HCT116 (cell line): ENCODE measurements around the gene FGF14. TPM values are rescaled to one million over a fixed set of nuclear protein-coding genes. Genes with fewer than 3 reads are reported as not detected.

Experiments
- ATAC-seq: fragments of 200-7000 bp; cut with Tn5 transposase; 2 replicates; pipeline ENCODE4 v1.9.1; 2020; ENCODE audit warnings: mild to moderate bottlenecking, moderate library complexity
- BruUV-seq: library from RNA; stranded (reverse); fragments of 400-500 nt; replicated peaks from 2 replicates; lab custom pipeline; 2021; lab: Mats Ljungman, UMichigan
- CTCF ChIA-PET: fragments of 300-600 bp; sonication (Branson Sonifier 250); formaldehyde crosslinking; loops from one replicate; lab custom pipeline; 2021; ENCODE audit warnings: antibody characterized with exemption; lab: Charles Lee
- POLR2A ChIA-PET: fragments of 300-600, 350-600 bp; sonication (Branson Sonifier 250); formaldehyde crosslinking; loops from one replicate; lab custom pipeline; 2021; ENCODE audit warnings: antibody characterized with exemption; lab: Charles Lee
- RAD21 ChIA-PET, 2 experiments: fragments of 300-600 bp; sonication (Branson Sonifier 250); formaldehyde crosslinking; loops; one replicate each; lab custom pipeline; 2023; ENCODE audit warnings: low total read pairs in 2 of 2; ENCODE audit not compliant: uncharacterized antibody in 2 of 2, unreplicated experiment in 2 of 2, low non-redundant PET in 1 of 2; lab: Charles Lee
- DNase-seq: peaks from one replicate; pipeline ENCODE4 v3.0.0-alpha.2; 2010; ENCODE audit warnings: low read depth, low spot score
- H2AFZ ChIP-seq: fragments of 200-600 bp; shearing (Covaris generic), sonication (generic); 2 replicates; pipeline ENCODE4 v1.6.1; 2017; ENCODE audit warnings: low read depth, mixed run types, mixed read lengths, antibody characterized with exemption, low read length; ENCODE audit not compliant: poor library complexity, severe bottlenecking
- H3K27ac ChIP-seq: 2 replicates; pipeline ENCODE4 v1.5.1; 2012; ENCODE audit warnings: low read depth, low read length
- H3K27me3 ChIP-seq: fragments of 200-600 bp; sonication (generic); 2 replicates; pipeline ENCODE4 v1.6.1; 2016; ENCODE audit warnings: mixed run types, low read length, mixed read lengths; ENCODE audit not compliant: insufficient read depth
- H3K36me3 ChIP-seq, 2 experiments: fragments of 200-500 bp in 1 of 2; fragments of 200-600 bp in 1 of 2; sonication (Bioruptor generic) in 1 of 2; sonication (generic) in 1 of 2; 2 replicates each; pipeline versions ENCODE4 v1.5.1 to v1.6.1; 2014 to 2016; ENCODE audit warnings: low read length in 2 of 2, inconsistent platforms in 1 of 2, mixed read lengths in 1 of 2, mixed run types in 1 of 2; ENCODE audit not compliant: insufficient read depth in 2 of 2, control insufficient read depth in 1 of 2
- H3K4me1 ChIP-seq, 2 experiments: fragments of 200-600 bp in 1 of 2; sonication (generic) in 1 of 2; 2 replicates each; pipeline versions ENCODE4 v1.5.1 to v1.6.1; 2012 to 2017; ENCODE audit warnings: low read length in 2 of 2, inconsistent platforms in 1 of 2, mild to moderate bottlenecking in 1 of 2, mixed read lengths in 1 of 2, mixed run types in 1 of 2, moderate library complexity in 1 of 2; ENCODE audit not compliant: insufficient read depth in 2 of 2, control insufficient read depth in 1 of 2
- H3K4me2 ChIP-seq: fragments of 200-600 bp; sonication (generic); 2 replicates; pipeline ENCODE4 v1.6.1; 2017; ENCODE audit warnings: mixed run types, low read length, mixed read lengths
- H3K4me3 ChIP-seq, 2 experiments: fragments of 200-600 bp in 1 of 2; sonication (generic) in 1 of 2; replicated peaks in 1 of 2; 2 replicates each; pipeline ENCODE4 v1.5.1; 2011 to 2016; ENCODE audit warnings: low read length in 2 of 2, control low read depth in 1 of 2, low read depth in 1 of 2, mild to moderate bottlenecking in 1 of 2, mixed read lengths in 1 of 2, mixed run types in 1 of 2
- H3K79me2 ChIP-seq: fragments of 200-600 bp; sonication (generic); 2 replicates; pipeline ENCODE4 v1.6.1; 2017; ENCODE audit warnings: mild to moderate bottlenecking, mixed run types, low read length, moderate library complexity, mixed read lengths; ENCODE audit not compliant: insufficient read depth
- H3K9ac ChIP-seq: fragments of 200-600 bp; sonication (generic); 2 replicates; pipeline ENCODE4 v1.6.1; 2016; ENCODE audit warnings: low read length, mixed read lengths
- H3K9me2 ChIP-seq: fragments of 200-600 bp; sonication (generic), shearing (Covaris generic); 2 replicates; pipeline ENCODE4 v1.6.1; 2017; ENCODE audit warnings: mixed run types, mild to moderate bottlenecking, moderate library complexity; ENCODE audit not compliant: insufficient read depth
- H3K9me3 ChIP-seq, 2 experiments: fragments of 200-500 bp in 1 of 2; fragments of 200-600 bp in 1 of 2; sonication (Bioruptor generic) in 1 of 2; sonication (generic) in 1 of 2; 2 replicates each; pipeline ENCODE4 v1.6.1; 2014 to 2017; ENCODE audit warnings: low read length in 2 of 2, mixed read lengths in 2 of 2, inconsistent platforms in 1 of 2, low read depth in 1 of 2, mild to moderate bottlenecking in 1 of 2, mixed run types in 1 of 2, moderate library complexity in 1 of 2; ENCODE audit not compliant: control insufficient read depth in 1 of 2, insufficient read depth in 1 of 2
- H4K20me1 ChIP-seq: fragments of 200-600 bp; sonication (generic), shearing (Covaris generic); 2 replicates; pipeline ENCODE4 v1.6.1; 2017; ENCODE audit warnings: mixed run types, mild to moderate bottlenecking, moderate library complexity; ENCODE audit not compliant: insufficient read depth
- CBX3 ChIP-seq: IDR thresholded peaks from 2 replicates; pipeline ENCODE4 v1.6.1; 2012; ENCODE audit warnings: low read depth
- CEBPB ChIP-seq: IDR thresholded peaks from 2 replicates; pipeline ENCODE4 v1.6.1; 2012; ENCODE audit warnings: low read depth
- EZH2phosphoT487 ChIP-seq: fragments of 200-600 bp; IDR thresholded peaks from 2 replicates; pipeline ENCODE4 v1.6.1; 2018; ENCODE audit warnings: antibody characterized with exemption, borderline replicate concordance
- POLR2AphosphoS5 ChIP-seq: IDR thresholded peaks from 2 replicates; pipeline ENCODE4 v1.6.1; 2011; ENCODE audit warnings: mild to moderate bottlenecking, low read depth, low read length, moderate library complexity
- RAD21 ChIP-seq: IDR thresholded peaks from 2 replicates; pipeline ENCODE4 v1.6.1; 2012; ENCODE audit warnings: low read depth, mild to moderate bottlenecking
- SIN3A ChIP-seq: IDR thresholded peaks from 2 replicates; pipeline ENCODE4 v1.6.1; 2012; ENCODE audit warnings: low read depth
- SP1 ChIP-seq: IDR thresholded peaks from 2 replicates; pipeline ENCODE4 v1.6.1; 2012; ENCODE audit warnings: low read depth
- ZFX ChIP-seq: fragments of 450-650 bp; IDR thresholded peaks from 2 replicates; pipeline ENCODE4 v1.6.1; 2017
- intact Hi-C: fragments of 100-400 bp; cut with micrococcal nuclease; formaldehyde crosslinking; loops from 2 replicates; pipeline ENCODE4 v1.10.0; 2022
- total RNA-seq: library from RNA; stranded (reverse); gene quantifications from one replicate; pipeline ENCODE4 v1.2.1, GENCODE V29; 2021; ENCODE audit not compliant: unreplicated experiment
- TF ChIP-seq, protein P1 (sequence below): IDR thresholded peaks from 2 replicates; pipeline ENCODE4 v1.6.1; 2012; ENCODE audit warnings: low read depth
- TF ChIP-seq, protein P2 (sequence below), 3 experiments: fragments of 200-600 bp in 1 of 3; sonication (generic) in 1 of 3; IDR thresholded peaks in 2 of 3; conservative IDR thresholded peaks in 1 of 3; 2 replicates each; pipeline ENCODE4 v1.5.1; 2012 to 2017; ENCODE audit warnings: low read depth in 2 of 3, low read length in 2 of 3, antibody characterized with exemption in 1 of 3, borderline replicate concordance in 1 of 3, control low read depth in 1 of 3, mild to moderate bottlenecking in 1 of 3, mixed read lengths in 1 of 3, mixed run types in 1 of 3, moderate library complexity in 1 of 3; ENCODE audit not compliant: insufficient read depth in 1 of 3

The FGF14 gene
- total RNA-seq, 1 experiment from 2014 or later: not detected

DNA sequence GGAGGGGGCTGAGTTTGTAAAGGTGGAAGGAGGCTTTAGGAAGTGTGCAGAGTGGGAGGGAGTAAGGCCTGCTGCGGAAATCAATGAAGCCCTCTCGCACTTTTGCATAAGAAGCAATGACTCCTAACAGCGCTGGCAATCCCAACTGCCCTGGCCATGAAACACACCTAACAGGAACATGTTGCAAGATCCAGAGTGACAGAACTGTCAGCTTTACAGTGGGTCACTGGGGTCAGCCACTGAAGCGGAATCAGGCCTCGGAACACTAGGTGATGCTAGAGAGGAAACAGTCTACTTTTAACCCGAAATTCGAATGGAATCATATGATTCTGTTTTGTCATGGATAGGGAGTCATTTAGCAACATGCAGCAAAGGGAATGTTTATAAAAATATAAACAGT, 54.4 kb downstream of the FGF14 start:
- Histone ChIP-seq H3K9me3 (no peaks in the 10 kb centered on the region), H3K27me3 (no peaks in the 10 kb centered on the region), H3K9me2 (no peaks in the 10 kb centered on the region), H3K27ac (no peak overlapping the region), H4K20me1 (no peaks in the 10 kb centered on the region), H2AFZ (no peak overlapping the region), H3K36me3 (no peaks in the 10 kb centered on the region), H3K79me2 (no peaks in the 10 kb centered on the region), H3K4me3 (no peak overlapping the region), H3K4me2 (no peak overlapping the region), H3K9ac (no peak overlapping the region), H3K4me1 (no peaks in the 10 kb centered on the region)
- intact Hi-C loops: no loop called here
- POLR2A ChIA-PET: no interaction called here
- no peak for ATAC-seq
- no TSS peak for BruUV-seq
- TF ChIP-seq EZH2phosphoT487: no peak
- TF ChIP-seq, protein P1, sequence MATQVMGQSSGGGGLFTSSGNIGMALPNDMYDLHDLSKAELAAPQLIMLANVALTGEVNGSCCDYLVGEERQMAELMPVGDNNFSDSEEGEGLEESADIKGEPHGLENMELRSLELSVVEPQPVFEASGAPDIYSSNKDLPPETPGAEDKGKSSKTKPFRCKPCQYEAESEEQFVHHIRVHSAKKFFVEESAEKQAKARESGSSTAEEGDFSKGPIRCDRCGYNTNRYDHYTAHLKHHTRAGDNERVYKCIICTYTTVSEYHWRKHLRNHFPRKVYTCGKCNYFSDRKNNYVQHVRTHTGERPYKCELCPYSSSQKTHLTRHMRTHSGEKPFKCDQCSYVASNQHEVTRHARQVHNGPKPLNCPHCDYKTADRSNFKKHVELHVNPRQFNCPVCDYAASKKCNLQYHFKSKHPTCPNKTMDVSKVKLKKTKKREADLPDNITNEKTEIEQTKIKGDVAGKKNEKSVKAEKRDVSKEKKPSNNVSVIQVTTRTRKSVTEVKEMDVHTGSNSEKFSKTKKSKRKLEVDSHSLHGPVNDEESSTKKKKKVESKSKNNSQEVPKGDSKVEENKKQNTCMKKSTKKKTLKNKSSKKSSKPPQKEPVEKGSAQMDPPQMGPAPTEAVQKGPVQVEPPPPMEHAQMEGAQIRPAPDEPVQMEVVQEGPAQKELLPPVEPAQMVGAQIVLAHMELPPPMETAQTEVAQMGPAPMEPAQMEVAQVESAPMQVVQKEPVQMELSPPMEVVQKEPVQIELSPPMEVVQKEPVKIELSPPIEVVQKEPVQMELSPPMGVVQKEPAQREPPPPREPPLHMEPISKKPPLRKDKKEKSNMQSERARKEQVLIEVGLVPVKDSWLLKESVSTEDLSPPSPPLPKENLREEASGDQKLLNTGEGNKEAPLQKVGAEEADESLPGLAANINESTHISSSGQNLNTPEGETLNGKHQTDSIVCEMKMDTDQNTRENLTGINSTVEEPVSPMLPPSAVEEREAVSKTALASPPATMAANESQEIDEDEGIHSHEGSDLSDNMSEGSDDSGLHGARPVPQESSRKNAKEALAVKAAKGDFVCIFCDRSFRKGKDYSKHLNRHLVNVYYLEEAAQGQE: no peak
- no peak for TF ChIP-seq ZFX
- no peak for TF ChIP-seq SP1
- TF ChIP-seq, protein P2, sequence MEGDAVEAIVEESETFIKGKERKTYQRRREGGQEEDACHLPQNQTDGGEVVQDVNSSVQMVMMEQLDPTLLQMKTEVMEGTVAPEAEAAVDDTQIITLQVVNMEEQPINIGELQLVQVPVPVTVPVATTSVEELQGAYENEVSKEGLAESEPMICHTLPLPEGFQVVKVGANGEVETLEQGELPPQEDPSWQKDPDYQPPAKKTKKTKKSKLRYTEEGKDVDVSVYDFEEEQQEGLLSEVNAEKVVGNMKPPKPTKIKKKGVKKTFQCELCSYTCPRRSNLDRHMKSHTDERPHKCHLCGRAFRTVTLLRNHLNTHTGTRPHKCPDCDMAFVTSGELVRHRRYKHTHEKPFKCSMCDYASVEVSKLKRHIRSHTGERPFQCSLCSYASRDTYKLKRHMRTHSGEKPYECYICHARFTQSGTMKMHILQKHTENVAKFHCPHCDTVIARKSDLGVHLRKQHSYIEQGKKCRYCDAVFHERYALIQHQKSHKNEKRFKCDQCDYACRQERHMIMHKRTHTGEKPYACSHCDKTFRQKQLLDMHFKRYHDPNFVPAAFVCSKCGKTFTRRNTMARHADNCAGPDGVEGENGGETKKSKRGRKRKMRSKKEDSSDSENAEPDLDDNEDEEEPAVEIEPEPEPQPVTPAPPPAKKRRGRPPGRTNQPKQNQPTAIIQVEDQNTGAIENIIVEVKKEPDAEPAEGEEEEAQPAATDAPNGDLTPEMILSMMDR (IDR thresholded peaks at IDR 0.05 in 2 of 3, conservative IDR thresholded peaks at IDR 0.05 in 1 of 3; ENCODE audit: borderline replicate concordance in 1 of 3, insufficient read depth in 1 of 3, low read depth in 2 of 3, low read length in 2 of 3): no peak
- TF ChIP-seq CEBPB: no peak
- no peak for TF ChIP-seq POLR2AphosphoS5
- TF ChIP-seq RAD21: no peak
- TF ChIP-seq SIN3A: no peak
- no peak for TF ChIP-seq CBX3
- RAD21 ChIA-PET: no interaction called here
- CTCF ChIA-PET: no interaction called here
- DNase-seq: no peak
